ENCODE data around the gene SHISA5. TPM values are rescaled to one million over a fixed set of nuclear protein-coding genes. Genes with fewer than 3 reads are reported as not detected.

Gene SHISA5
- total RNA-seq, 2 experiments from 2014 or later = 266 to 271 TPM

GRCh38 chr3:48425281-48425812 lies 78.6 kb downstream of the SHISA5 start:
- no peak overlapping the region for H3K4me3 Mint-ChIP-seq
- peaks cover 9% of the 10 kb centered on the region for H3K4me1 Mint-ChIP-seq
- H3K27ac Mint-ChIP-seq = no peak overlapping the region
- no peaks in the 10 kb centered on the region for H3K9me3 Mint-ChIP-seq
- no peak for DNase-seq
- peaks cover 20% of the 10 kb centered on the region for H3K27me3 Mint-ChIP-seq
- POLR2A ChIA-PET = no interaction called here
- CTCF ChIA-PET = interaction anchor here (0.6 to 3.8 kb wide), 2 partner anchors 10 to 192 kb away, joined by 3 to 27 read pairs; no protein-coding TSS in a partner anchor
- no peaks in the 10 kb centered on the region for H3K36me3 Mint-ChIP-seq (ENCODE audit: low read depth)

DNA sequence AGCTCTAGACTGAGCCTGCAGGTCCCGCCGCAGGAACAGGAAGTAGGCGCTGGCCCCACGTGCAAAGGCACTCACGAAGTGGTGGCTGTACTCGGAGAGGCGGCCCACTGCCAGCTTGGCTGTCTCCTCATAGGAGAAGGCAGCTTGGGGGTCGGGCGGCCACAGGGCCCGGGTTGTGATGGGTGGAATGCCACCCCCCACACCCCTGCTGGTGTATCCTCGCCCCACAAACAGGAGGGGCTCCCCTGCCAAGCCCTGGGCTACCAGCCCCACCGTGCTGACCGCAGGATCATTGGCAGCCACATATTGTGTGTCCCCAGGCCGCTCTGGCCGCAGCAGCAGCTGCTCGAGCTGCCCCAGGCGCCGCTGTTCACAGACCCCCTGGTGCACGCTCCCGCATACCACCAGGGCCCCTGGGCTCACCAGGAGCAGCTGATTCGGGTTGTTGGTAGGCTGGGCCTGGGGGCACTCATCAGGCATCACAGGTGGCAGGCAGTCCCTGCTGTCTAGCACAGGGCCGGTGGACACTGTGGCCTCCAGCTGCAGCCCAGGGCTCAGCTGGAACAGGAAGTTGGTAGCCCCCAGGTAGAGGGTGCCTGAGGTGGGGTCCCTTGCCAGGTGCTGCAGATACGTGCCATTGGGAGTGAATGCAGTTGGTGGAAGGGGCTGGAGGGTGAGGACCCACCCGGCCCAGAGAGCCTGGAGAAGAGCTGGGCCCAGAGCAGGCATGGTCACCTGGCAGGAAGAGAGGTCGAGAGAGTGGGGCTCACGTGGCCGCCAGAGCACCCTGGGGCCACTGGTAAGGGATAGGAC lies 79.9 kb downstream of the SHISA5 start:
- H3K27ac Mint-ChIP-seq = no peak overlapping the region
- POLR2A ChIA-PET = interaction anchor here (0.6 kb wide), 1 partner anchor 14 kb away, joined by 3 read pairs; no protein-coding TSS in a partner anchor
- H3K27me3 Mint-ChIP-seq = peaks cover 18% of the 10 kb centered on the region
- H3K4me3 Mint-ChIP-seq = no peak overlapping the region
- no peaks in the 10 kb centered on the region for H3K9me3 Mint-ChIP-seq
- H3K4me1 Mint-ChIP-seq = peaks cover 3% of the 10 kb centered on the region
- H3K36me3 Mint-ChIP-seq (ENCODE audit: low read depth) = no peaks in the 10 kb centered on the region
- CTCF ChIA-PET = interaction anchor here (0.5 to 3.8 kb wide), 2 partner anchors 12 to 118 kb away, joined by 3 to 27 read pairs; no protein-coding TSS in a partner anchor
- DNase-seq = no peak

GRCh38 chr3:48423241-48423882 lies 80.6 kb downstream of the SHISA5 start:
- Mint-ChIP-seq H3K4me1 (peaks cover 3% of the 10 kb centered on the region), H3K27me3 (peaks cover 16% of the 10 kb centered on the region), H3K9me3 (no peaks in the 10 kb centered on the region), H3K36me3 (ENCODE audit: low read depth) (no peaks in the 10 kb centered on the region), H3K4me3 (no peak overlapping the region), H3K27ac (peak overlapping the region; percentile 51)
- no peak for DNase-seq
- CTCF ChIA-PET = interaction anchor here (0.5 to 3.8 kb wide), 2 partner anchors 12 to 119 kb away, joined by 3 to 27 read pairs; no protein-coding TSS in a partner anchor
- POLR2A ChIA-PET = no interaction called here

GRCh38 chr3:48422681-48423080 lies 81.3 kb downstream of the SHISA5 start:
- Mint-ChIP-seq H3K27ac (no peak overlapping the region), H3K9me3 (no peaks in the 10 kb centered on the region), H3K36me3 (ENCODE audit: low read depth) (no peaks in the 10 kb centered on the region), H3K4me3 (no peak overlapping the region), H3K27me3 (peaks cover 9% of the 10 kb centered on the region), H3K4me1 (peaks cover 3% of the 10 kb centered on the region)
- DNase-seq = no peak
- POLR2A ChIA-PET = no interaction called here
- CTCF ChIA-PET = interaction anchor here (1.0 to 3.8 kb wide), 2 partner anchors 13 to 125 kb away, joined by 3 to 27 read pairs; no protein-coding TSS in a partner anchor

DNA sequence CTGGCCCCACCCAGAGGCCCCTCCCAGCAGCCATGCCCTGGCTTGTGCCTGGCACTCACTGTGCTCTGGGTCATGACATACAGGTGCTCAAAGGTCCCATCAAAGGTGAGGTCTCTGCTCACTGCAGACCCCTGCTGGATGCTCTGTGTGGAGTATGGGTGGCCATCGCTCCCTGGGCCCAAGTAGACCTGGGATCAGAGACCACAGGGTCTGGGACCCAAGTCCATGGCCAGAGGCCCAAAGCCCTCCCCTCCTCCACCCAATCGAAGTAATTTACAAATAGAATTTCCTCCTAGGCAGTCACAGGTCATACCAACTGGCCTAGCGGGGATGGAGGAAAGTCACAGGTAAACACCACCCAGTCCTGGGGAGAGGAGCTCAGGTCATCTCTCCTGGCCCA lies 81.7 kb downstream of the SHISA5 start:
- H3K4me3 Mint-ChIP-seq = no peak overlapping the region
- ChIA-PET CTCF (interaction anchor here (1.0 to 3.8 kb wide), 2 partner anchors 14 to 126 kb away, joined by 3 to 27 read pairs; no protein-coding TSS in a partner anchor), POLR2A (no interaction called here)
- no peaks in the 10 kb centered on the region for H3K9me3 Mint-ChIP-seq
- peaks cover 3% of the 10 kb centered on the region for H3K4me1 Mint-ChIP-seq
- DNase-seq = no peak
- no peak overlapping the region for H3K27ac Mint-ChIP-seq
- peaks cover 5% of the 10 kb centered on the region for H3K27me3 Mint-ChIP-seq
- no peaks in the 10 kb centered on the region for H3K36me3 Mint-ChIP-seq (ENCODE audit: low read depth)

DNA sequence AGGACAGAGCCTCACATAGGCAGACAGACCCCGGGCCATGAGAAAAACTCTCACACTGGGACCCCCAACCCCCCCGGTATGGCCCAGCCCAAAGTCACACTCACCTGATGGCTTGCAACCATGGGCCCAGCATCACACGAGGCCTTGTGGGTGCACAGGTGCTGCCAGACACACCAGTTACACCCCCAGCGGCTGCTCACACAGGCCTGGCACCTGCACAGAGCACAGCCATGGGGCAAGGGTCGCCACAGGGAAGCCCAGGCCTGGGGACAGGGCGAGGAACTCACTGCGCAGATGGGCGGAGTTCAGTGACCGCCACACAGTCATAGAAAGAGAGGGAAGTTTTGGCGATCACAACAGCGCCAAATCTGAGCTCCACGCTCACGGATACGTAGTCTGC lies 83.4 kb downstream of the SHISA5 start:
- peaks cover 3% of the 10 kb centered on the region for H3K4me1 Mint-ChIP-seq
- ChIA-PET CTCF (interaction anchor here (0.6 kb wide), 1 partner anchor 137 kb away, joined by 6 read pairs; no protein-coding TSS in a partner anchor), POLR2A (no interaction called here)
- no peaks in the 10 kb centered on the region for H3K36me3 Mint-ChIP-seq (ENCODE audit: low read depth)
- DNase-seq = no peak
- H3K4me3 Mint-ChIP-seq = no peak overlapping the region
- no peaks in the 10 kb centered on the region for H3K27me3 Mint-ChIP-seq
- no peaks in the 10 kb centered on the region for H3K9me3 Mint-ChIP-seq
- peak overlapping the region; percentile 76 for H3K27ac Mint-ChIP-seq

DNA sequence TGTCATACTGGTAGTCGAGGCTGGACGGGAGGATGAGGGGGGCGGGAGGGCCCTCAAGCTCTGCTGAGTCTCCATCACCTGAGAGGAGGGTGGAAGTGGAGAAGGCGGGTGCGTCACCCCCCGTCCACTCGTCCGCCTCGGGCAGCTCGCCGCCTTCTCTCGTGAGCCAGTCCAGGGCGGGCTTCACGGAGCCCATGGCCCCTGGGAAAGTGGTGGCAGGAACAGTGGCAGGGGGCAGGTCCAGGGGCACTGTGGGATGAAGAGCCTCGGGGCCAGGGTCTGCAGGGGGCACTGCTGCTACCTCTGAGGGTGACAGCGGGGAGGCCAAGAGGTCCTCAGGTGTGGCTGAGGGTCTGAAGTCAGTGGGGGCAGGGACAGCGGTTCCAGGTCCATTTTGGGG lies 84.4 kb downstream of the SHISA5 start:
- H3K4me3 Mint-ChIP-seq = no peak overlapping the region
- no peaks in the 10 kb centered on the region for H3K27me3 Mint-ChIP-seq

GRCh38 chr3:48419149-48419548 lies 84.8 kb downstream of the SHISA5 start:
- DNase-seq = no peak
- H3K36me3 Mint-ChIP-seq (ENCODE audit: low read depth) = no peaks in the 10 kb centered on the region
- H3K27me3 Mint-ChIP-seq = no peaks in the 10 kb centered on the region
- H3K4me3 Mint-ChIP-seq = no peak overlapping the region
- peaks cover 3% of the 10 kb centered on the region for H3K4me1 Mint-ChIP-seq
- ChIA-PET POLR2A (no interaction called here), CTCF (interaction anchor here (1.3 to 4.2 kb wide), 4 partner anchors 17 to 130 kb away, joined by 4 to 18 read pairs (median 4); no protein-coding TSS in a partner anchor)
- no peak overlapping the region for H3K27ac Mint-ChIP-seq
- no peaks in the 10 kb centered on the region for H3K9me3 Mint-ChIP-seq

More for the DNA sequence above, 84.4 kb downstream of the SHISA5 start:
- ChIA-PET CTCF (interaction anchor here (1.3 to 1.4 kb wide), 2 partner anchors 19 to 130 kb away, joined by 4 read pairs; no protein-coding TSS in a partner anchor), POLR2A (no interaction called here)
- DNase-seq = no peak
- Mint-ChIP-seq H3K36me3 (ENCODE audit: low read depth) (no peaks in the 10 kb centered on the region), H3K27ac (no peak overlapping the region), H3K9me3 (no peaks in the 10 kb centered on the region), H3K4me1 (peaks cover 3% of the 10 kb centered on the region)

DNA sequence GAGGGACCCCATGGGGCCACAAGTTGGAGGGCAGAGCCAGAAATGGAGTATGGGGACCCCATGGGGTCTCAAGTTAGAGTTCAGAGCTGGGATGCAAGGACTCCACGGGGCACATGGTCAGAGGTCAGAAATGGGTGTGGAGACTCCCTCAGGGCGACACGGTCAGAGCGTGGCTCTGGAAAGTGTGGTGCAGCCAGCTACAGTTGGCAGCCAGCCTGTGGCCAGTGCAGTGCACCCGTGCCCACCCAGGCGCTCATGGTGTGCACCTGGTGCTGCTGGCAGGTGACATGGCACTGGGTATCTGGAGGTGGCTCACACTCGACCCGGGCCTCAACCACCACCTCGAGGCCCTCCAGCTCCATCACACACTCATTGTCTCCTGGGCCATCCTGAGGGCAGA lies 85.3 kb downstream of the SHISA5 start:
- CTCF ChIA-PET = interaction anchor here (1.3 to 4.2 kb wide), 4 partner anchors 17 to 131 kb away, joined by 4 to 18 read pairs (median 4); no protein-coding TSS in a partner anchor
- Mint-ChIP-seq H3K4me1 (peaks cover 3% of the 10 kb centered on the region), H3K4me3 (no peak overlapping the region), H3K27me3 (no peaks in the 10 kb centered on the region), H3K36me3 (ENCODE audit: low read depth) (no peaks in the 10 kb centered on the region), H3K9me3 (no peaks in the 10 kb centered on the region), H3K27ac (no peak overlapping the region)
- POLR2A ChIA-PET = no interaction called here
- no peak for DNase-seq

- Mint-ChIP-seq H3K9me3 (no peaks in the 10 kb centered on the region), H3K27ac (no peak overlapping the region), H3K36me3 (ENCODE audit: low read depth) (no peaks in the 10 kb centered on the region), H3K27me3 (no peaks in the 10 kb centered on the region), H3K4me1 (peaks cover 3% of the 10 kb centered on the region), H3K4me3 (no peak overlapping the region)
- ChIA-PET POLR2A (no interaction called here), CTCF (interaction anchor here (1.5 to 4.2 kb wide), 2 partner anchors 18 to 25 kb away, joined by 4 to 18 read pairs; no protein-coding TSS in a partner anchor)
- no peak for DNase-seq
Observed at GRCh38 chr3:48418140-48418539, 85.8 kb downstream of the SHISA5 start.

All from activated CD4-positive, alpha-beta T cell treated with anti-CD3 and anti-CD28 coated beads, Interleukin-2, amount 10 ng/mL, durations not matched to agents 7 days and 5 days (primary cell).